HG02943 (cell line): ENCODE measurements around the gene CD3G.
"Not testable (repeated sequence)": the region's sequence is repeated elsewhere in the genome, so short reads cannot be mapped to it uniquely, and the experiment has no call there.

Source experiments
- ATAC-seq: cut with Tn5 transposase; IDR thresholded peaks from one replicate; pipeline ENCODE4 v1.9.1; 2021; ENCODE audit warnings: mild to moderate bottlenecking, low read depth, moderate library complexity; ENCODE audit not compliant: unreplicated experiment

Gene CD3G

GRCh38 chr11:118343981-118344515, at the start of gene CD3G:
Gene CD3G (plus strand): TSS chr11:118344344. CDS start chr11:118344424, 80 bp downstream.
- ATAC-seq = no peak

- ATAC-seq = no peak
Measured at GRCh38 chr11:118295199-118295598, 48.9 kb upstream of the CD3G start.

- ATAC-seq = no peak
Measured at GRCh38 chr11:118295815-118296454, 48.2 kb upstream of the CD3G start.

GRCh38 chr11:118301600-118302195, 42.4 kb upstream of the CD3G start:
- ATAC-seq = no peak

- ATAC-seq = no peak
Measured at GRCh38 chr11:118304227-118304567, 39.9 kb upstream of the CD3G start.

- no peak for ATAC-seq
Measured at GRCh38 chr11:118304568-118305248, 39.4 kb upstream of the CD3G start, which contains the start of gene CD3E. Gene CD3E (plus strand): TSS chr11:118304730. CDS start chr11:118304953, 223 bp downstream.

GRCh38 chr11:118305726-118306125, 38.4 kb upstream of the CD3G start:
- no peak for ATAC-seq

- ATAC-seq = no peak
Measured at GRCh38 chr11:118306556-118306955, 37.6 kb upstream of the CD3G start.

GRCh38 chr11:118308995-118309528, 35.1 kb upstream of the CD3G start:
- not testable (repeated sequence) for ATAC-seq

- ATAC-seq = no peak
Measured at GRCh38 chr11:118310271-118310670, 33.9 kb upstream of the CD3G start.

GRCh38 chr11:118310781-118311485, 33.2 kb upstream of the CD3G start:
- no peak for ATAC-seq

GRCh38 chr11:118311518-118311917, 32.6 kb upstream of the CD3G start:
- ATAC-seq = no peak

GRCh38 chr11:118312328-118312727, 31.8 kb upstream of the CD3G start:
- ATAC-seq = no peak

GRCh38 chr11:118313242-118313641, 30.9 kb upstream of the CD3G start:
- ATAC-seq = no peak

GRCh38 chr11:118314988-118315411, 29.1 kb upstream of the CD3G start:
- no peak for ATAC-seq

GRCh38 chr11:118318124-118318523, 26.0 kb upstream of the CD3G start:
- no peak for ATAC-seq

- no peak for ATAC-seq
Measured at GRCh38 chr11:118318581-118319336, 25.4 kb upstream of the CD3G start.

GRCh38 chr11:118319337-118319707, 24.8 kb upstream of the CD3G start:
- ATAC-seq = no peak

GRCh38 chr11:118320515-118320914, 23.6 kb upstream of the CD3G start:
- ATAC-seq = no peak
